Measurements from ENCODE around the gene BRINP3.

BRINP3 gene

DNA sequence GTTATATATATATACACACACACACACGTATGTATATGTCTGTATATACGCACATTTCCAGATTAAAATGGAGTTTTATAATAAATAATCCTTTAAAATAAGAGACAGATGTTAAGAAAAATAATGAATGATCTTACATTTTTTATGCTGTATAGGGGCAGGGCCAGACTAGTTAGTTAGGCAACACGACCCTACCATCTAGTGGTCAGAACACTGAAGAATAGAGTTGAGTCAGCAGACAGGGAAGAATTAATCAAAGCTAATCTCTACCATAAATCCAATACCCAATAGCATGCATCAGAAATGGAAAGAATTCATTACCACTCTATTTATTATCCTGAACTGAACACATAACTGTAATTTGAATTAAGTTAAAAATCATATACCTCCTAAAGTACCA is 156.7 kb downstream of the BRINP3 start:
- TF ChIP-seq POLR2A (IDR thresholded peaks at IDR 0.05; ENCODE audit: low read depth, low read length) (no peak), POLR2AphosphoS5 (IDR thresholded peaks at IDR 0.05; ENCODE audit: low read depth, low read length) (no peak), TAF1 (IDR thresholded peaks at IDR 0.05; ENCODE audit: low read depth, low read length) (no peak), PAX5 (IDR thresholded peaks at IDR 0.05; ENCODE audit: insufficient read depth, low read length, severe bottlenecking) (no peak), SPI1 (IDR thresholded peaks at IDR 0.05; ENCODE audit: low read depth, low read length) (no peak)
- DNase-seq (ENCODE audit: insufficient read length, low spot score) (no peak), FAIRE-seq (no peak)

DNA sequence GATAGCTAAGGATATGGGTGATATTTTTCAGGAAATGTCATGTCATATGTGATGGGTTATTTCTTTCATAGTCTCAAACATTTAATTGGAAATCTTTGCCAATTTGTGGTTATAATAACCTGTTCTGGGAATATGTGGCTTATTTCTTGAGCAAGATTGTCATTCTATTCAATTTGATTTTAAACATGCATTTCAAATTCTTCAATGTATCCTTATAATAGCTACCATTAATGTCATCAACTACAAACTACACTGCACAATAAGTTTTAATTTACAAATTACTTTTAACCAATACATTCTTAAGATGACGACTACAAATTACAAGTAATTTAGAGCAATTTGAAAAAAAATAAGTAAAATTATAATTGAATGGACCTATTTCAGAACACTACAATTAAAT is 164.9 kb downstream of the BRINP3 start:
- FAIRE-seq: no peak
- TF ChIP-seq POLR2AphosphoS5 (IDR thresholded peaks at IDR 0.05; ENCODE audit: low read depth, low read length): no peak
- TF ChIP-seq PAX5 (IDR thresholded peaks at IDR 0.05; ENCODE audit: insufficient read depth, low read length, severe bottlenecking): no peak
- no peak for TF ChIP-seq TAF1 (IDR thresholded peaks at IDR 0.05; ENCODE audit: low read depth, low read length)
- TF ChIP-seq POU2F2 (IDR thresholded peaks at IDR 0.05; ENCODE audit: low read depth, low read length): no peak
- no peak for TF ChIP-seq SPI1 (IDR thresholded peaks at IDR 0.05; ENCODE audit: low read depth, low read length)
- TF ChIP-seq POLR2A (IDR thresholded peaks at IDR 0.05; ENCODE audit: low read depth, low read length): no peak
- DNase-seq (ENCODE audit: insufficient read length, low spot score): no peak

DNA sequence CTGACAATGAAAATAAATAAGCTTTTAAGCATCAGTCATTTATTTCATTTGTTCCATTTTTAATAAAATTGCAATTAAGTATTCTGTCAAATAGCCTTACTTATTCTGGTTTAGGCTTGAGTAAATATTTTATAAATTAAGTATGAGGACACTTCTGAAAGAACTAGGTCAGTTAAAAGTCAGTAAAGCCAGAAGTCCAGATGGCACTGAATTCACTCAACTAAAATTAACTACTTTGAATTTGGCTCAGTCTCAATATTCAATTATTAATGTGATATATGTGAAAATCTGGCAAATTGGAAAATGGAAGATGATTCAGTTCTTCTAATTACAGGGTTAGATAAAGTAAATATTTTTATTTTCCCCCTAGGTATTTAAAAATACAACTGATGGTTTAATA is 174.2 kb downstream of the BRINP3 start:
- FAIRE-seq (no peak), DNase-seq (ENCODE audit: insufficient read length, low spot score) (no peak)
- TF ChIP-seq TAF1 (IDR thresholded peaks at IDR 0.05; ENCODE audit: low read depth, low read length) (no peak), PAX5 (IDR thresholded peaks at IDR 0.05; ENCODE audit: insufficient read depth, low read length, severe bottlenecking) (no peak), SPI1 (IDR thresholded peaks at IDR 0.05; ENCODE audit: low read depth, low read length) (no peak), POLR2A (IDR thresholded peaks at IDR 0.05; ENCODE audit: low read depth, low read length) (no peak), POLR2AphosphoS5 (IDR thresholded peaks at IDR 0.05; ENCODE audit: low read depth, low read length) (no peak), POU2F2 (IDR thresholded peaks at IDR 0.05; ENCODE audit: low read depth, low read length) (no peak)

DNA sequence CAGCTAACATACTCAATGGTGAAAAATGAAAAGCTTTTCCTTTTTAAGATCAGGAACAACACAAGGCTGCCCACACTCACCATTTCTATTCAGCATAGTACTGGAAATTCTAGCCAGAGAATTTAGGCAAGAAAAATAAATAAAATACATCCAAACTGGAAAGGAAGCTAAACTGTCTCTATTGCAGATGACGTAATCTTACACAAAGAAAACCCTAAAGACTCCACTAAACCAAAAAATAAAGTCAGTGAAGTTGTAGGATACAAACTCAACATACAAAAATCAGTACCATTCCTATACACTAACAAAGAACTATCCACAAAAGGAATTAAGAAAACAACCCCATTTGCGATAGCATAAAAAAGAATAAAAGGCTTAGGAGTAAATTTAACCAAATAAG is 181.2 kb downstream of the BRINP3 start:
- DNase-seq (ENCODE audit: insufficient read length, low spot score): no peak
- FAIRE-seq: no peak
- no peak for TF ChIP-seq SPI1 (IDR thresholded peaks at IDR 0.05; ENCODE audit: low read depth, low read length)
- no peak for TF ChIP-seq POLR2AphosphoS5 (IDR thresholded peaks at IDR 0.05; ENCODE audit: low read depth, low read length)
- no peak for TF ChIP-seq POU2F2 (IDR thresholded peaks at IDR 0.05; ENCODE audit: low read depth, low read length)
- no peak for TF ChIP-seq PAX5 (IDR thresholded peaks at IDR 0.05; ENCODE audit: insufficient read depth, low read length, severe bottlenecking)
- TF ChIP-seq TAF1 (IDR thresholded peaks at IDR 0.05; ENCODE audit: low read depth, low read length): no peak
- TF ChIP-seq POLR2A (IDR thresholded peaks at IDR 0.05; ENCODE audit: low read depth, low read length): no peak

DNA sequence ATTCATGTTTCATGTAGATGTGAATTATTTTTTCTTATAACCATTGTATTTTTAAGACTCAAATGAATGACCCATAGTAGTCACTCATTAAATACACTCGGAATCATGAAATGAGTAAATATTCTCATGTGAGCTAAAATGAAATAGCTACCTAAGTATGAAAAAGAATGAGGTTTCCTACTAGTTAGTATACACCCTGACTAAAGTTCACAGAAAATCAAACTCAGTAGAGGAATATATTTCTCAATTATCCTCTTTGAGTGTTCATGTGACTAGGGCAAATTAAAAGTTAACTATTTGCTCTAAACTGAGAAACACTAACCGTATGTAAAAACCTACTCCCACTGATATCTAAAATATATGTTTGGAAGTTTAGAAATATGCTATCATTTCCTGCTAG is 187.8 kb downstream of the BRINP3 start:
- DNase-seq (ENCODE audit: insufficient read length, low spot score) (no peak), FAIRE-seq (no peak)
- TF ChIP-seq POLR2AphosphoS5 (IDR thresholded peaks at IDR 0.05; ENCODE audit: low read depth, low read length): no peak
- TF ChIP-seq SPI1 (IDR thresholded peaks at IDR 0.05; ENCODE audit: low read depth, low read length): no peak
- TF ChIP-seq TAF1 (IDR thresholded peaks at IDR 0.05; ENCODE audit: low read depth, low read length): no peak
- no peak for TF ChIP-seq PAX5 (IDR thresholded peaks at IDR 0.05; ENCODE audit: insufficient read depth, low read length, severe bottlenecking)
- no peak for TF ChIP-seq POLR2A (IDR thresholded peaks at IDR 0.05; ENCODE audit: low read depth, low read length)
- no peak for TF ChIP-seq POU2F2 (IDR thresholded peaks at IDR 0.05; ENCODE audit: low read depth, low read length)

DNA sequence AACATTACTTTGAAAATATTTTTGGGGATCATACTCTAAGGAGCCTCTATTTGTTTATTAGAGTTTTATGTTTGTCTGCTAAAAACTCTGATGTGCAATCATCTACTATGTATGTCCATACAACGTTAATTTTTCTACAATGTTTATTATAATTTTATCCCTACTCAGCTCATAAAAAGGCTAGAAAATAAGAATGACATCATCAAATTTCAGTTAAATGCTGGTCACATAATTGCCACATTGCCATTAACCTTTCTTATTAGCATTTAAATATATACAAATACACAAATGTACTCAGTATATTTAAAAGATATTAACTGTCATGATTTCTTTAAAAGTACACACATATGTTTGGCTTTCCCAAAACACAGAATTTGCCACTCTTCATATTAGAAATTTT is 191.6 kb downstream of the BRINP3 start:
- TF ChIP-seq SPI1 (IDR thresholded peaks at IDR 0.05; ENCODE audit: low read depth, low read length) (no peak), POLR2A (IDR thresholded peaks at IDR 0.05; ENCODE audit: low read depth, low read length) (no peak), POU2F2 (IDR thresholded peaks at IDR 0.05; ENCODE audit: low read depth, low read length) (no peak), POLR2AphosphoS5 (IDR thresholded peaks at IDR 0.05; ENCODE audit: low read depth, low read length) (no peak), TAF1 (IDR thresholded peaks at IDR 0.05; ENCODE audit: low read depth, low read length) (no peak), PAX5 (IDR thresholded peaks at IDR 0.05; ENCODE audit: insufficient read depth, low read length, severe bottlenecking) (no peak)
- FAIRE-seq: no peak
- no peak for DNase-seq (ENCODE audit: insufficient read length, low spot score)

DNA sequence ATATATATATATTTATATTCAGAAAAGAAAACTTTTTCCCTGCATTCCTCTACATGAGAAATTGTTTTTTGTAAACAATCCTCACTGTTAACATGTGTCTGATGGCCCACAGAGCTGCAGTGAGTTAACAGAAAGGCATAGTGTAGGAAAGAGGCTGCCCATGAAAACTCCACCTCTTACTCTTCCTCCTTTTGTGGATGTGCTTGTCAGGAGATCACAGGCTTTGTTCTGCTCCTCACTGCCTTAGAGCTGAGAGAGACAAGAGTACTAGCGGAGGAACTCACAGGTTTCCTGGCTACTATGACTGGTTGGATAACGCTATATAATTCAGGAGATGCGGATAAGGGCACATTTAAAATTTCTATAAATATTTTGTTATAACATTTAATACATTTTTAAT is 200.6 kb downstream of the BRINP3 start:
- TF ChIP-seq POU2F2 (IDR thresholded peaks at IDR 0.05; ENCODE audit: low read depth, low read length) (no peak), PAX5 (IDR thresholded peaks at IDR 0.05; ENCODE audit: insufficient read depth, low read length, severe bottlenecking) (no peak), POLR2A (IDR thresholded peaks at IDR 0.05; ENCODE audit: low read depth, low read length) (no peak), POLR2AphosphoS5 (IDR thresholded peaks at IDR 0.05; ENCODE audit: low read depth, low read length) (no peak), SPI1 (IDR thresholded peaks at IDR 0.05; ENCODE audit: low read depth, low read length) (no peak), TAF1 (IDR thresholded peaks at IDR 0.05; ENCODE audit: low read depth, low read length) (no peak)
- DNase-seq (ENCODE audit: insufficient read length, low spot score): no peak
- no peak for FAIRE-seq

DNA sequence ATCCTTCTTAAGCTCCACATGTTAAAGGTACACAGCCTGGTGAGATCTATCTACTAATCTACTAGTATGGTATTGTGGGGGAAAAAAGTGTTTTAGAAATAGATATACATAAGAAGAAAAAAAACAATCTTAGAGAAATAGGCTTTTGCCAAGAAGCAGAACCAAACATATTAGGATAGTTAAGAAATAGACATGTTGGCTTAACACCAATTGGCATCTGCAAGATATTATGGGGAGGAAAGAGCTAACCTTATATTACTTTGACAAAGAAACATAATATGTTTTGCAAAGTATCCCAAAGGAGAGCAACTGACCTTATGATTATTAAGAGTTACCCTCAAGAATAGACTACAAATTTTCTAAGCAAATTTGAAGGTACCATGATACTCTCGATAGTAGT is 202.9 kb downstream of the BRINP3 start:
- no peak for TF ChIP-seq SPI1 (IDR thresholded peaks at IDR 0.05; ENCODE audit: low read depth, low read length)
- no peak for TF ChIP-seq TAF1 (IDR thresholded peaks at IDR 0.05; ENCODE audit: low read depth, low read length)
- no peak for TF ChIP-seq POLR2AphosphoS5 (IDR thresholded peaks at IDR 0.05; ENCODE audit: low read depth, low read length)
- TF ChIP-seq PAX5 (IDR thresholded peaks at IDR 0.05; ENCODE audit: insufficient read depth, low read length, severe bottlenecking): no peak
- no peak for TF ChIP-seq POU2F2 (IDR thresholded peaks at IDR 0.05; ENCODE audit: low read depth, low read length)
- no peak for TF ChIP-seq POLR2A (IDR thresholded peaks at IDR 0.05; ENCODE audit: low read depth, low read length)
- DNase-seq (ENCODE audit: insufficient read length, low spot score): no peak
- no peak for FAIRE-seq

DNA sequence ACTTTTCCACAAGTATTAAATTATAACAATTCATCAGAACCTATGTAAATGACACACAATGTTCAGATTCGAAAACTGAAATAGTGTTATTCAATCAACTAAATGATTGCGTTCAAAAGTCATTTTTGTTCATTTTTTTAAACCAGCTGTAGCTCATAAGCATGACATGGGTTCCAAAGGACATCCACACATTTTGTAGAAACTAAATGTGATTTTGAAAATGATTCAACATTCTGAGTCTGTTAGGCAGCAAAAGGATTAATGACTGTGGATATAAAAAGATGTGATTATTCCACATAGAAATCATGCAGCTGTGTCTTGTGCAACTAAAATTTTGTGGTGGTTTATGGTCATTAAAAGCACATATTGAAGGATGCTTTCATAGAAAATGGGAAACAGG is 204.5 kb downstream of the BRINP3 start:
- DNase-seq (ENCODE audit: insufficient read length, low spot score) (no peak), FAIRE-seq (no peak)
- TF ChIP-seq POLR2A (IDR thresholded peaks at IDR 0.05; ENCODE audit: low read depth, low read length) (no peak), POLR2AphosphoS5 (IDR thresholded peaks at IDR 0.05; ENCODE audit: low read depth, low read length) (no peak), TAF1 (IDR thresholded peaks at IDR 0.05; ENCODE audit: low read depth, low read length) (no peak), POU2F2 (IDR thresholded peaks at IDR 0.05; ENCODE audit: low read depth, low read length) (no peak), PAX5 (IDR thresholded peaks at IDR 0.05; ENCODE audit: insufficient read depth, low read length, severe bottlenecking) (no peak), SPI1 (IDR thresholded peaks at IDR 0.05; ENCODE audit: low read depth, low read length) (no peak)

DNA sequence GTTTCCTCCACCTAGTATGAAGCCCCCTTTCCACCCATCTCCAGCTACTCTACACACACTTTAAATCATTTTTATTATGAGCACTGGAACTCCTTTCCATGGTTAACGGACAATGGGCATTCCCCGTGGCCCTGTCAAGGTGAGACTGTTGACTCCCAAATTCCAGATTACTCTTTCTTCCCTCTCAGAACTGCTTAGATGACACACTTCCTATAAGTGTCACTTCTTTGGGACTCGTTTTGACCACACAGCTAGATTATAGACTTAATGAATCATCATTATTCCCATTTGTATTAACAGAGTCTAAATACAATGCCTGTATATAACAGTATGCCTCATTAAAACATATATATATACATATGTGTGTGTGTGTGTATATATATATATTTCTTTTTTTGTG is 215.1 kb downstream of the BRINP3 start:
- DNase-seq (ENCODE audit: insufficient read length, low spot score) (no peak), FAIRE-seq (no peak)
- no peak for TF ChIP-seq POLR2A (IDR thresholded peaks at IDR 0.05; ENCODE audit: low read depth, low read length)
- TF ChIP-seq TAF1 (IDR thresholded peaks at IDR 0.05; ENCODE audit: low read depth, low read length): no peak
- no peak for TF ChIP-seq SPI1 (IDR thresholded peaks at IDR 0.05; ENCODE audit: low read depth, low read length)
- TF ChIP-seq POLR2AphosphoS5 (IDR thresholded peaks at IDR 0.05; ENCODE audit: low read depth, low read length): no peak
